Measurements from ENCODE around the gene ZNF276. TPM values are rescaled to one million over a fixed set of nuclear protein-coding genes. Genes with fewer than 3 reads are reported as not detected.
A peak's percentile ranks its signal among the peaks of the same experiment; 100 is the strongest.

Gene ZNF276
- total RNA-seq, 2 donors from 2014 or later = 28.2 to 32.6 TPM

- Histone ChIP-seq H3K4me3 (ENCODE audit: low read length) (peak overlapping the region; percentile 87), H3K4me1 (ENCODE audit: control insufficient read depth, insufficient read depth, low read length) (peaks cover 5% of the 10 kb centered on the region), H3K9ac (ENCODE audit: extremely low read depth, low read length, poor library complexity, severe bottlenecking) (peak overlapping the region; percentile 51), H3K27me3 (ENCODE audit: control insufficient read depth, insufficient read depth, low read length, poor library complexity, severe bottlenecking) (no peaks in the 10 kb centered on the region), H3K36me3 (ENCODE audit: control insufficient read depth, insufficient read depth, low read length) (peaks cover 32% of the 10 kb centered on the region), H3K27ac (ENCODE audit: low read depth, low read length) (no peak overlapping the region), H3K9me3 (ENCODE audit: control insufficient read depth, low read length) (no peaks in the 10 kb centered on the region)
- Mint-ChIP-seq H3K4me1 (peaks cover 12% of the 10 kb centered on the region), H3K9me3 (no peaks in the 10 kb centered on the region), H3K36me3 (ENCODE audit: low read depth) (peaks cover 27% of the 10 kb centered on the region), H3K27me3 (ENCODE audit: insufficient read depth) (peaks cover 36% of the 10 kb centered on the region), H3K27ac (no peak overlapping the region), H3K4me3 (peak overlapping the region; percentile 65)
- 53 to 72% methylated on average over 28 to 56 of the region's 56 CpGs for WGBS, 2 experiments (ENCODE audit: insufficient coverage in 1 of 2, insufficient read length in 1 of 2)
- no peak for TF ChIP-seq CTCF (conservative IDR thresholded peaks at IDR 0.05)
- DNase-seq = peak; percentile 78
These were observed 1.3 kb downstream of the ZNF276 start for GRCh38 chr16:89722392-89723278.

GRCh38 chr16:89723279-89724250 lies 2.2 kb downstream of the ZNF276 start:
- no peak overlapping the region for H3K27ac Mint-ChIP-seq
- 95% methylated on average over 13 to 30 of the region's 30 CpGs for WGBS, 2 experiments (ENCODE audit: insufficient coverage in 1 of 2, insufficient read length in 1 of 2)
- H3K9me3 ChIP-seq (ENCODE audit: control insufficient read depth, low read length) = no peaks in the 10 kb centered on the region
- peak overlapping the region; percentile 65 for H3K4me3 Mint-ChIP-seq
- no peak for DNase-seq
- H3K4me1 ChIP-seq (ENCODE audit: control insufficient read depth, insufficient read depth, low read length) = peaks cover 5% of the 10 kb centered on the region
- H3K9me3 Mint-ChIP-seq = no peaks in the 10 kb centered on the region
- peaks cover 12% of the 10 kb centered on the region for H3K4me1 Mint-ChIP-seq
- H3K36me3 ChIP-seq (ENCODE audit: control insufficient read depth, insufficient read depth, low read length) = peaks cover 37% of the 10 kb centered on the region
- H3K4me3 ChIP-seq (ENCODE audit: low read length) = peak overlapping the region; percentile 87
- no peaks in the 10 kb centered on the region for H3K27me3 ChIP-seq (ENCODE audit: control insufficient read depth, insufficient read depth, low read length, poor library complexity, severe bottlenecking)
- no peak overlapping the region for H3K27ac ChIP-seq (ENCODE audit: low read depth, low read length)
- H3K27me3 Mint-ChIP-seq (ENCODE audit: insufficient read depth) = peaks cover 27% of the 10 kb centered on the region
- no peak for TF ChIP-seq CTCF (conservative IDR thresholded peaks at IDR 0.05)
- no peak overlapping the region for H3K9ac ChIP-seq (ENCODE audit: extremely low read depth, low read length, poor library complexity, severe bottlenecking)
- H3K36me3 Mint-ChIP-seq (ENCODE audit: low read depth) = peaks cover 24% of the 10 kb centered on the region

DNA sequence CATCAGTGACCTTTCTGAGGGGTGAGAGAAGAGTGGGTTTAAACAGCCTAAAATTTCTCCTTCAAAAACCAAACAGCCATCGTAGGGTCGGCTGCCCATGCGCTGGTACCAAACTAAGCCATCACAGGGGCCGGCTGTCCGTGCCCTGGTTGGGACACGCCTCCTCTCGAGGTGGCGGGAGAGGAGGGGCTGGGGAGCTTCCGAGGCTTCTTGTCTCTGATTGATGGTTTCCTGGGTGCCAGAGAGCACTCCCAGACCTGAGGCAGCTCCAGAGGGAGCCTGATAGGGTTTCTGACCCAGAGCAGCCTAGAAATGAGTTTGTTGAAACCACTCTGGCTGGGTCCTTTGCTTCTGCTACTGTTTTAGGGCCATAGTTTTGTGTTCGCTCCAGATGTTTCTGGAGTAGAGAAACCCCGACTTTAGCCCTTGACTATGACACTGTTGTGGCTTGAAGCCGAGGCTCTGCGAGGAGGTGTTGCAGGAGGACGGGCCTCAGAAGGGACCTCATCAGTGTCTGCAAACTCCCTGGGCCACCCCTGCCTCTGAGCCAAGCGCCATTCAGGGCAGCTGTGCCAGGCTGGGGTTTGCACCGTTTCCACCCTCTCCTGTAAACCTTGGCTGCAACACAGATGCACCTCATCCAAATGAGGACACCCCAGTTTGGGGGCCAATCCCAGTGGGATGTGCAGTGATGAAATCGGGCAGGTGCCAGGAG lies 6.2 kb downstream of the ZNF276 start:
- Histone ChIP-seq H3K27ac (ENCODE audit: low read depth, low read length) (no peak overlapping the region), H3K27me3 (ENCODE audit: control insufficient read depth, insufficient read depth, low read length, poor library complexity, severe bottlenecking) (no peaks in the 10 kb centered on the region), H3K9ac (ENCODE audit: extremely low read depth, low read length, poor library complexity, severe bottlenecking) (no peak overlapping the region), H3K9me3 (ENCODE audit: control insufficient read depth, low read length) (no peaks in the 10 kb centered on the region), H3K36me3 (ENCODE audit: control insufficient read depth, insufficient read depth, low read length) (peaks cover 71% of the 10 kb centered on the region), H3K4me1 (ENCODE audit: control insufficient read depth, insufficient read depth, low read length) (peaks cover 5% of the 10 kb centered on the region), H3K4me3 (ENCODE audit: low read length) (no peak overlapping the region)
- WGBS, 2 experiments (ENCODE audit: insufficient coverage in 1 of 2, insufficient read length in 1 of 2) = 90 to 92% methylated on average over 15 to 17 of the region's 17 CpGs
- Mint-ChIP-seq H3K4me3 (no peak overlapping the region), H3K27me3 (ENCODE audit: insufficient read depth) (peaks cover 9% of the 10 kb centered on the region), H3K36me3 (ENCODE audit: low read depth) (peaks cover 53% of the 10 kb centered on the region), H3K4me1 (peaks cover 4% of the 10 kb centered on the region), H3K27ac (no peak overlapping the region), H3K9me3 (no peaks in the 10 kb centered on the region)
- no peak for TF ChIP-seq CTCF (conservative IDR thresholded peaks at IDR 0.05)
- DNase-seq = peak; percentile 81
